ACC112 (cell line): Measurements from ENCODE around the gene PCSK4.

Experiments
- H2AFZ ChIP-seq: fragments of 200-600 bp; sonication (generic); one replicate; pipeline ENCODE4 v1.6.0; 2017; ENCODE audit warnings: antibody characterized with exemption, low read length; ENCODE audit not compliant: unreplicated experiment
- H3K27ac ChIP-seq: fragments of 200-600 bp; sonication (generic); 2 replicates; pipeline ENCODE4 v1.5.1; 2014; ENCODE audit warnings: low read depth, mild to moderate bottlenecking, antibody characterized with exemption, low read length, moderate library complexity
- H3K27me3 ChIP-seq: fragments of 200-600 bp; sonication (generic); 2 replicates; pipeline ENCODE4 v1.6.1; 2014; ENCODE audit warnings: mild to moderate bottlenecking, antibody characterized with exemption, low read length, moderate library complexity, mixed read lengths; ENCODE audit not compliant: insufficient read depth
- H3K36me3 ChIP-seq: fragments of 200-600 bp; sonication (generic); 2 replicates; pipeline ENCODE4 v1.6.1; 2016; ENCODE audit warnings: mild to moderate bottlenecking, antibody characterized with exemption, low read length, moderate library complexity, mixed read lengths; ENCODE audit not compliant: insufficient read depth
- H3K4me1 ChIP-seq: fragments of 200-600 bp; sonication (generic); one replicate; pipeline ENCODE4 v1.6.1; 2016; ENCODE audit warnings: low read length, mixed read lengths; ENCODE audit not compliant: insufficient read depth, unreplicated experiment, control insufficient read depth
- H3K4me3 ChIP-seq: fragments of 200-600 bp; sonication (generic); 2 replicates; pipeline ENCODE4 v1.5.1; 2014; ENCODE audit warnings: mild to moderate bottlenecking, low read depth, low read length
- H3K79me2 ChIP-seq: fragments of 200-600 bp; sonication (generic); one replicate; pipeline ENCODE4 v1.6.0; 2016; ENCODE audit warnings: low read length; ENCODE audit not compliant: control insufficient read depth, unreplicated experiment, insufficient read depth

PCSK4 gene

GRCh38 chr19:1511318-1512317 lies 21.5 kb upstream of the PCSK4 start:
- Histone ChIP-seq H3K4me3 (no peak overlapping the region), H3K27ac (no peak overlapping the region), H3K4me1 (peaks cover 3% of the 10 kb centered on the region), H3K27me3 (no peaks in the 10 kb centered on the region), H3K79me2 (no peaks in the 10 kb centered on the region), H2AFZ (no peak overlapping the region), H3K36me3 (no peaks in the 10 kb centered on the region)

GRCh38 chr19:1510807-1511206 lies 20.7 kb upstream of the PCSK4 start:
- H3K4me3 ChIP-seq: no peak overlapping the region
- H3K79me2 ChIP-seq: no peaks in the 10 kb centered on the region
- H3K4me1 ChIP-seq: peaks cover 3% of the 10 kb centered on the region
- H3K36me3 ChIP-seq: no peaks in the 10 kb centered on the region
- no peaks in the 10 kb centered on the region for H3K27me3 ChIP-seq
- H3K27ac ChIP-seq: no peak overlapping the region
- H2AFZ ChIP-seq: no peak overlapping the region

GRCh38 chr19:1510442-1510806 lies 20.3 kb upstream of the PCSK4 start:
- no peaks in the 10 kb centered on the region for H3K79me2 ChIP-seq
- no peaks in the 10 kb centered on the region for H3K27me3 ChIP-seq
- H3K4me3 ChIP-seq: no peak overlapping the region
- H3K27ac ChIP-seq: no peak overlapping the region
- no peaks in the 10 kb centered on the region for H3K36me3 ChIP-seq
- H2AFZ ChIP-seq: no peak overlapping the region
- H3K4me1 ChIP-seq: peaks cover 3% of the 10 kb centered on the region

DNA sequence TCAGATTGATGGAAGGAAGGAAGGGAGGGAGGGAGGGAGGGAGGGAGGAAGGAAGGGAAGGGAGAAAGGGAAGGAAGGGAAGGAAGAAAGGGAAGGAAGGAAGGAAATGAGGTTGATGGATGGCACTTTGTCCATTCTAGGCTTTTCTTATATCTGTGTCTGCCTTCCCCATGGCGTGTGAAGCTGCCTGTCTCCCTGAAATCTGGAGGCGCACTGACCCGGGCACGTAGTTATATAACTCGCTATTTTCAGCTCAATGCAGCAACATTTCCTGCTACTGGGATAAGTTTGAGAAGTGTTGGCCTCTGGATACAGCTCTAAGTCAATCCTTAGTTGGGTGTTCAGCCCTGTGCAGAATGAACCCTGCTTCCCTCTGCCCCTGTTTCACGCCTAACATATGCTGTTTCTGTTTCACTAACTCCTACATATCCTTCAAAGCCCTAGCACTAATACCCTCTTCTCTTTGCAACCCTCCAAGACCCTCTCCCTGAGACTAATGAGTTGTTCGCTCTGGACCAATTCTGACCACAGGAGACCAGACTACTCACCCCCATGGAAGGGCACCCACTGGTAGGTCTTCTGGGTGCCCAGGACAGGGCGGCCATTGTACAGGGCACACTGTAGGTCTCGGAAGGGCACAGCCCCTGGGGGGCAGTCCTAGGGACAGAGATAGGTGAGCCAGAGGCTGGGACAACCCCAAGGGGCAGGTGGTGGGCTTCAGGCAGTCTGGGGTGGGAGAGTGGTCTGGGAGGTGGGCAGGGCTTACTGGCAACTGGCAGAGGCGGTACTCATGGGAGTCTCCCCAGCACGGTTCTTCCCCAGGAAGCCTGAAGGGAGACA lies 19.7 kb upstream of the PCSK4 start:
- H3K36me3 ChIP-seq: no peaks in the 10 kb centered on the region
- H2AFZ ChIP-seq: no peak overlapping the region
- H3K27me3 ChIP-seq: no peaks in the 10 kb centered on the region
- H3K27ac ChIP-seq: no peak overlapping the region
- no peak overlapping the region for H3K4me3 ChIP-seq
- H3K79me2 ChIP-seq: no peaks in the 10 kb centered on the region
- peaks cover 3% of the 10 kb centered on the region for H3K4me1 ChIP-seq

DNA sequence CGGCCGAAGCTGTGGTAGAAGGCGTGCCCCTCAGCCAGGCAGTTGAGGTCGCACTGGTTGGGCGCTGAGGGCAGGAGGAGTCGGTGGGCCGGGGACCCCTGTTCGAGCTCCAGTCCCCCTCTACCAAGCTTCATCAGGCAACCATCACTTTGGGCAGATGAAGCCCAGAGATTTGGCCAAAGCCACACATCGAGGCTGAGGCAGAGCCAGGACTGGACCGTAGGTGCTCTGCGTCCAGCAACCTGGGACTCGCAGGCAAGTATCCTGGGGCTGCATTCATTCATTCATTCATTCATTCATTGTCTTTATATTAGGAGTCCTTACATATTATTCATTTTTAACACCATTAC lies 18.3 kb upstream of the PCSK4 start:
- Histone ChIP-seq H3K4me1 (peaks cover 3% of the 10 kb centered on the region), H2AFZ (no peak overlapping the region), H3K27me3 (no peaks in the 10 kb centered on the region), H3K36me3 (no peaks in the 10 kb centered on the region), H3K4me3 (no peak overlapping the region), H3K79me2 (no peaks in the 10 kb centered on the region), H3K27ac (no peak overlapping the region)

DNA sequence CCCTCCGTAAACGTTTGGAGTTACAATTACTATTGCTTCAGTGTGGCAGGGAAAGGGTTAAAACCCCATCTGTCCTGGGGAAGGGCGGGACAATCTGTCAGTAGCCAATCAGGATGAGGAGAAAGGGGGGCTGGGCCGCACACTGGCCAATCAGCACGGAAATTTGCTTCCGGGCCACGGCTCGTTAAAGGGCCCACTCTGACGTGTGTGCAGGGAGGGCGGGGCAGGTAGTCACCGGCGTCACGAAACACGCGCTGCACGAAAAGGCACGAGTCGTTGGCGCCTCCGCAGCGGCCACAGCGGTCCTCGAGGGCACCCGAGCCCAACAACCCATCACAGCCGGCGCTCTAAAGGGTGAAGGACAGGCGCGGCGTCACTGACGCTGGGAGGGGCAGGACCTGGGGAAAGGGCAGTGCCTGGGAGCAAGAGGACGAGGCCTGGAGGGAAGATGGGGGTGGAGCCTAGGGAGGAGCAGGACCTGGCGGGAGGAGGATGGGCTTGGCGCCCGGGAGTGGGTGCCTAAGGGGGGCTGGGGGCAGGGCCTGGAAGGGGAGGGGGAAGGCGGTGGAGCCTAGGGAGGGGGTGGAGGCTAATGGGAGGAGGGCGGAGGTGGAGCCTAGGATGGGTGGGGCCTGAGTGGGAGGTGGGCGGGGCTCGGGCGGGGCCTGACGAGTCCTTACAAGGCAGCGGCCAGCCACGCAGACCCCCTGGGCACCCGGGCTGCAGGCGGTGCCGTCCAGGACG lies 17.8 kb upstream of the PCSK4 start:
- H3K27ac ChIP-seq: peak overlapping the region; percentile 74
- H3K4me1 ChIP-seq: peaks cover 3% of the 10 kb centered on the region
- H2AFZ ChIP-seq: no peak overlapping the region
- H3K36me3 ChIP-seq: no peaks in the 10 kb centered on the region
- H3K79me2 ChIP-seq: no peaks in the 10 kb centered on the region
- no peaks in the 10 kb centered on the region for H3K27me3 ChIP-seq
- H3K4me3 ChIP-seq: peak overlapping the region; percentile 77

DNA sequence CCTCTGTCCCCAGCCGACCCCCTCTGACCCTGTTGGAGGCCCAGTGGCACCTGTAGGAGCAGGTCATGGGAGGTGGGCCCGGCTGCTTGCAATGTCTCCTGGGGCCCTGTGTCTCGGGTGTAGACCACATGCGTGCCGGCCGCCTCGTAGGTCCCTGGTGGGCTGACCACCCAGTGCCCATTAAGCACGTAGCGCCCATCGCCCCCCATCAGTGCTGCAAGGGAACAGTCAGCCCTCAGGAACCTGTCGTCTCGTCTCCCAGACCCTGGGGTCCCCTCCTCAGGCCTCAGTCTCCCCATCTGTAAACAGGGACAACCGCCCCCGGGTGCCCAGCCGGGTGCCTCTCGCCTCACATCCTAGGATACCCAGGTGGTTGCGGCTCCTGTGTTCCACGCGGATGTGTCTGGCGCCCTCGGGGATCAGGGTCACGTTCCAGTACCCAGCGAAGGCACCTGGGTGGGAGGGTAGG lies 17.1 kb upstream of the PCSK4 start:
- peak overlapping the region; percentile 77; the same call in 1 of the 2 replicates for H3K4me3 ChIP-seq
- no peak overlapping the region for H2AFZ ChIP-seq
- H3K36me3 ChIP-seq: no peaks in the 10 kb centered on the region
- H3K79me2 ChIP-seq: no peaks in the 10 kb centered on the region
- H3K4me1 ChIP-seq: no peaks in the 10 kb centered on the region
- peak overlapping the region; percentile 74; the same call in 1 of the 2 replicates for H3K27ac ChIP-seq
- H3K27me3 ChIP-seq: no peaks in the 10 kb centered on the region

- H3K36me3 ChIP-seq: no peaks in the 10 kb centered on the region
- no peak overlapping the region for H3K4me3 ChIP-seq
- H2AFZ ChIP-seq: no peak overlapping the region
- H3K27me3 ChIP-seq: no peaks in the 10 kb centered on the region
- no peaks in the 10 kb centered on the region for H3K79me2 ChIP-seq
- H3K4me1 ChIP-seq: no peaks in the 10 kb centered on the region
- H3K27ac ChIP-seq: no peak overlapping the region
These were observed 16.1 kb upstream of the PCSK4 start for GRCh38 chr19:1505991-1506881.

DNA sequence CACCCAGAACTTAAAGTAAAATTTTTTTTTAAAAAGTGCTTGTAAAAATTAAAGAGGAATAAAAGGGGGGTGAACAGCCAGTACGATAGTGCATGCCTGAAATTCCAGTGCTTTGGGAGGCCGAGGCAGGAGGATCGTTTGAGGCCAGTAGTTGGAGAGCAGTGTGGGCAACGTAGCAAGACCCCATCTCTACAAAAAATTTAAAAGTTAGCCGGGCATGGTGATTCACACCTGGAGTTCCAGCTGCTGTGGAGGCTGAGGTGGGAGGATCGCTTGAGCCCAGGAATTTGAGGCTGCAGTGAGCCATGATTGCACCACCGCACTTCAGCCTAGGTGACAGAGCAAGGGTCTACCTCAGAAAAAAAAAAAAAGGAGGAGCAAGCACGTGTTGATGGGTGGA lies 14.9 kb upstream of the PCSK4 start:
- Histone ChIP-seq H2AFZ (no peak overlapping the region), H3K79me2 (no peaks in the 10 kb centered on the region), H3K36me3 (no peaks in the 10 kb centered on the region), H3K27me3 (no peaks in the 10 kb centered on the region), H3K4me3 (no peak overlapping the region), H3K27ac (no peak overlapping the region), H3K4me1 (no peaks in the 10 kb centered on the region)
